Activated T-cell treated with anti-CD3 and anti-CD28 coated beads, Interleukin-2, amount 50 U/mL, for 4 hours (primary cell): ENCODE results near the gene LRP11. TPM values are rescaled to one million over a fixed set of nuclear protein-coding genes. Genes with fewer than 3 reads are reported as not detected.
A peak's percentile ranks its signal among the peaks of the same experiment; 100 is the strongest.
"Not testable (repeated sequence)": the region's sequence is repeated elsewhere in the genome, so short reads cannot be mapped to it uniquely, and the experiment has no call there.

Experiments used
- ATAC-seq, 2 donors: fragments of 200-7000 bp; cut with Tn5 transposase; one replicate each; pipeline ENCODE4 v1.10.0; 2021
- DNase-seq: peaks from one replicate; pipeline ENCODE4 v3.0.0-alpha.2; 2020
- H3K27me3 Mint-ChIP-seq: one replicate; pipeline ENCODE4 v1.8.0; 2021; ENCODE audit warnings: low read depth, mixed read lengths
- H3K36me3 Mint-ChIP-seq: one replicate; pipeline ENCODE4 v1.8.0; 2022; ENCODE audit warnings: mixed read lengths; ENCODE audit not compliant: insufficient read depth
- H3K4me1 Mint-ChIP-seq: one replicate; pipeline ENCODE4 v1.8.0; 2021; ENCODE audit warnings: low read depth, mixed read lengths
- H3K4me3 Mint-ChIP-seq: one replicate; pipeline ENCODE4 v1.8.0; 2021; ENCODE audit warnings: mild to moderate bottlenecking, moderate library complexity, mixed read lengths
- H3K9me3 Mint-ChIP-seq: one replicate; pipeline ENCODE4 v1.8.0; 2021; ENCODE audit warnings: mixed read lengths
- total RNA-seq, 3 donors: library from RNA; stranded (reverse); gene quantifications; one replicate each; pipeline ENCODE4 v1.2.1, GENCODE V29; 2021

The LRP11 gene
- 1 to 10 TPM; 2.0 to 3.4 (median 3.2) TPM for total RNA-seq

- peaks cover 12% of the 10 kb centered on the region for H3K4me1 Mint-ChIP-seq
- H3K27me3 Mint-ChIP-seq, result peaks cover 15% of the 10 kb centered on the region
- H3K36me3 Mint-ChIP-seq, result no peaks in the 10 kb centered on the region
- ATAC-seq, result peak; percentile 87 to 89
- peak within 1 kb of the TSS; percentile 81 for H3K4me3 Mint-ChIP-seq
- peak; percentile 77 for DNase-seq
- H3K9me3 Mint-ChIP-seq, result no peaks in the 10 kb centered on the region
Measured at GRCh38 chr6:149863698-149864577, at the start of gene LRP11. Gene LRP11, minus strand, starts transcription at chr6:149864359. Its CDS starts 339 bp downstream, at chr6:149864020.

DNA sequence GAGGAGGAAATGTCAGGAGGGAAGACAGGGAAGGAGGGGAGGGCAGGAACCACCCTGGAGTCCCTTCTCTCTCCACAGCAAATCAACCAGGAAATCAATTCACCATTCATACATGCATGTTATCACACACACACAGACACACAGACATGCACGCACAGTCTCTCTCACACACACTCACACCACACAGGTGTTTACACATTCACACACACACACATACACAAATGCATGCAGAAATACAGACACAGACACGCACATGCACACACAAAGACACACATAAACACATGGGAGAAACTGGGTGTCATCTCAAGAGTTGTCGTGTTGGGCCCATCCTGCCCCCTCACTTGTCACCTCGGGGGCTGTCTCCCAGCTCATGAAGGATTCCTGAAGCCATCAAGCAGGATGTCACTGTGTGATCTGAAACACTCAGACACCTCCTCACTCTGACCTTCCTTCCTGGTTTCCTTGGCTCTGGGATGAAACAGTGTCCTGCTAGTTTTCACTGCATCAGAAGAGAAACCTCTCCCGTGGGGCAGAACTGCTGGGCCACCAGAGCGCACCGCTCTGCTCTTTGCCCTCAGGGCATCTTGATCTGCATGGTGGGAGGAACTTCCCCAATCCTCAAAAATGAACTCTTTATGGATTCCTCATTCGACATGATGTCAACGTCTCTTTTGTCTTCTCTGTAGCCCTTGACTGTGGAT, 49.5 kb upstream of the LRP11 start:
- DNase-seq (no peak), ATAC-seq (no peak)
- Mint-ChIP-seq H3K9me3 (no peaks in the 10 kb centered on the region), H3K4me3 (no peak overlapping the region), H3K36me3 (no peaks in the 10 kb centered on the region), H3K27me3 (peaks cover 30% of the 10 kb centered on the region), H3K4me1 (no peaks in the 10 kb centered on the region)

DNA sequence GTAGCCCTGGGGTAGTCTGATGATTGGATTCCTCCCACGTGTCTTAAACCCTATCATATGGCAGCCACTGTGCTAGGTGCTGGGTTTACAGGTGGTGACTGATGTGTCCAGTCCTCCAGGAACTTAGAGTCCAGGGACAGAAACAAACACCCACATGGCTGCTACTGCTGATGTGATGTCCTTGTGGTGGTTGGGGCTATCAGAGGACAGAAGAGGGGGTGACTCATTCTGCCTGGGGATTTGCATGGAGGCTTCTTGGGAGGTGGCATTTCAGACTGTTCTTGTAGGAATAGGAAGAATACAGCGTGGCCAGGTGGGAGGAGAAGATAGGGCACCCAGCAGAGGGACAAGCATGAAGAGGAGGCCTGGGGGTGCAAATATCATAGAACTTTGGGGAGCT, 48.9 kb upstream of the LRP11 start:
- Mint-ChIP-seq H3K4me1 (no peaks in the 10 kb centered on the region), H3K36me3 (no peaks in the 10 kb centered on the region), H3K9me3 (peaks cover 2% of the 10 kb centered on the region), H3K27me3 (peaks cover 24% of the 10 kb centered on the region), H3K4me3 (no peak overlapping the region)
- ATAC-seq (no peak), DNase-seq (no peak)

DNA sequence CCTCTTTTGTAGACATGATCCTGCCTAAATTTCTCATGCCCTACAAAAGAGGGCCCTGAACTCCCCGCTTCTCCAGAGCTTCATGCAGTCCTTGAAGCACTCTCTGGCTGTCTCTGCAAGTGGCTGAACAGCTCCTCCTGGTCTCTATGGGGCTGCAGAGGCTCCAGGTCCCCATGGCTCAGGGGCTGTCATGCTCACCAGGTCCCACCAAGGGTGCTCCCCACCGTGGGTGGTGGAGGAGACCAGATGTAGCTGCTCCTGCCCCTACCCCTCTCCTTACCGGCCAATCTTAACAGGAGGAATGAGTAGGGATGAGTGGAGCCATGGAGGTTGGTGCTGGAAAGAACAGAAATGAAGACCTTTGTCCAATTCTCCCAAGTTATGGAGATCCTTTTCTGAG, 48.5 kb upstream of the LRP11 start:
- not testable (repeated sequence) for H3K4me3 Mint-ChIP-seq, H3K9me3 Mint-ChIP-seq, ATAC-seq, H3K4me1 Mint-ChIP-seq, DNase-seq, H3K36me3 Mint-ChIP-seq
- peaks cover 24% of the 10 kb centered on the region for H3K27me3 Mint-ChIP-seq

DNA sequence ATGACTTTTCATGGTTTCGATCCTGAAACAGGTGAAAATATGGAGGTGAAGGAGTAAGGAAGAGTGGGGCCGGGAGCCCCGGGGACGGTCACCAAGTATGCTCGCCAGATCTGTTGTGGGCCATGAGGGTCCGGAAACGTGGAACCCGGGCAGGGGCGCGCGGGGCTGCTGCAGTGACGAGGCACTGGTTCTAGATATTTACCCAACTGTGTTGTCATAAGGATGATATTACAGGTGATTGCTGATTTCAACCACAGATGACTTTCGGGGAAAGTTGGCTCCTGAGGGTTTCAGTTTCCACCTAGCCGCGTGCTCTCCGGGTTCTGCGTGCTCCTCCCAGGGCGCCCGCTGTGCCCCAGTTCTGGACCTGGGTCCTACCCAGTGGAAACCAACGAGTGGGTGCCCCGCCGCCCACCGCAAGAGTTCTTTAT, 46.6 kb upstream of the LRP11 start:
- DNase-seq, result no peak
- Mint-ChIP-seq H3K4me1 (no peaks in the 10 kb centered on the region), H3K27me3 (peaks cover 22% of the 10 kb centered on the region), H3K4me3 (no peak overlapping the region), H3K36me3 (no peaks in the 10 kb centered on the region), H3K9me3 (peaks cover 6% of the 10 kb centered on the region)
- ATAC-seq, result no peak

DNA sequence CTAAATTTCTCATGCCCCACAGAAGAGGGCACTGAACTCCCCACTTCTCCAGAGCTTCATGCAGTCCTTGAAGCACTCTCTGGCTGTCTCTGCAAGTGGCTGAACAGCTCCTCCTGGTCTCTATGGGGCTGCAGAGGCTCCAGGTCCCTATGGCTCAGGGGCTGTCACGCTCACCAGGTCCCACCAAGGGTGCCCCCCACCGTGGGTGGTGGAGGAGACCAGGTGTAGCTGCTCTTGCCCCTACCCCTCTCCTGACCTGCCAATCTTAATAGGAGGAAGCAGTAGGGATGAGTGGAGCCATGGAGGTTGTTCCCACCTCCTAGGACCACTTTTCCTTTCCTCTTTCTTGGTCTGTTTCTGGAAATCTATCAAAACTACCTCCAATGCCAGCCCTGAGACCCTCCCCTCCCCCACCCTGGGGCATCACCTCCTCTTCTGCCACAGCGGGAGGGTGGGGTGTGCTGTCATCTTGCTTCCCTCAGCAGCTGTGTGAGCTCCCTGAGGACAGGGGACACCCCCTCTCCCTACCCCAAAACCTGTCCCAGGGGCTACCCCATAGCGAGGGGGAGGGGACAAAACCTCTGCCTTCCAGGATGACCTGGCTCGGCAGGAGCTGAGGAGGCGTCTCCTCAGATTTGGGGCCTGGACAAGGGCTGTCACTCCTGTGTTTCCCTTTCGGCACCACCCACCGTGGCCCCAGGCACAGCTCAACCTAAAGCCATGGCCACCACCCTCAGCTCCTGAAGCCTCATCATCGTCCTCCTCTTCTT, 45.7 kb upstream of the LRP11 start:
- peaks cover 6% of the 10 kb centered on the region for H3K9me3 Mint-ChIP-seq

GRCh38 chr6:149908480-149908879, 44.3 kb upstream of the LRP11 start:
- H3K27me3 Mint-ChIP-seq, result peaks cover 24% of the 10 kb centered on the region
- not testable (repeated sequence) for H3K4me1 Mint-ChIP-seq, ATAC-seq, DNase-seq, H3K4me3 Mint-ChIP-seq, H3K9me3 Mint-ChIP-seq, H3K36me3 Mint-ChIP-seq

More for the DNA sequence above, 45.7 kb upstream of the LRP11 start:
- Mint-ChIP-seq H3K4me1 (no peaks in the 10 kb centered on the region), H3K27me3 (peaks cover 23% of the 10 kb centered on the region), H3K36me3 (no peaks in the 10 kb centered on the region), H3K4me3 (no peak overlapping the region)
- ATAC-seq (no peak), DNase-seq (no peak)

DNA sequence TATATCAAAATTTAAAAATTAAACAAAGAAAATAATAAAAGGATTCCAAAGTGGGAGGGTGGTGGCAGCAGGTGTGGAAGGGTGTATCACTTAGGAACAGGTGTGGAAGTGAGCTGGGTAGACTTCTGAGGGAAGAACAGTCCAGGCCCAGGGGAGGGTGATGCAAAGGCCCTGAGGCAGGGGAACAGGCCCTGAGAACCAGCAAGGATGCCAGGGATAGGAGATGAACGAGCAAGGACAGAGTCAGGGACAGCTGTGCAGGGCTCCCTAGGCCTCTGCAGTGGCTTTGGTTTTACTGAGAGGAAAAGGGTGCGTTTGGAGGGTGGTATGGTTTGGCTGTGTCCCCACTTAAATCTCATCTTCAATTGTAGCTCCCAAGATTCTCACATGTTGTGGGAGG, 43.2 kb upstream of the LRP11 start:
- Mint-ChIP-seq H3K9me3 (peaks cover 6% of the 10 kb centered on the region), H3K27me3 (peaks cover 22% of the 10 kb centered on the region), H3K36me3 (no peaks in the 10 kb centered on the region), H3K4me1 (no peaks in the 10 kb centered on the region), H3K4me3 (no peak overlapping the region)
- ATAC-seq (no peak), DNase-seq (no peak)

GRCh38 chr6:149906405-149906804, 42.2 kb upstream of the LRP11 start:
- peaks cover 6% of the 10 kb centered on the region for H3K9me3 Mint-ChIP-seq
- H3K27me3 Mint-ChIP-seq, result peaks cover 19% of the 10 kb centered on the region

GRCh38 chr6:149905911-149906371, 41.8 kb upstream of the LRP11 start:
- DNase-seq, result no peak
- Mint-ChIP-seq H3K4me3 (no peak overlapping the region), H3K9me3 (peaks cover 6% of the 10 kb centered on the region), H3K27me3 (peaks cover 16% of the 10 kb centered on the region), H3K36me3 (no peaks in the 10 kb centered on the region), H3K4me1 (no peaks in the 10 kb centered on the region)
- no peak for ATAC-seq

More at GRCh38 chr6:149906405-149906804, 42.2 kb upstream of the LRP11 start:
- H3K4me3 Mint-ChIP-seq, result no peak overlapping the region
- no peak for DNase-seq
- no peak for ATAC-seq
- H3K4me1 Mint-ChIP-seq, result no peaks in the 10 kb centered on the region
- H3K36me3 Mint-ChIP-seq, result no peaks in the 10 kb centered on the region

DNA sequence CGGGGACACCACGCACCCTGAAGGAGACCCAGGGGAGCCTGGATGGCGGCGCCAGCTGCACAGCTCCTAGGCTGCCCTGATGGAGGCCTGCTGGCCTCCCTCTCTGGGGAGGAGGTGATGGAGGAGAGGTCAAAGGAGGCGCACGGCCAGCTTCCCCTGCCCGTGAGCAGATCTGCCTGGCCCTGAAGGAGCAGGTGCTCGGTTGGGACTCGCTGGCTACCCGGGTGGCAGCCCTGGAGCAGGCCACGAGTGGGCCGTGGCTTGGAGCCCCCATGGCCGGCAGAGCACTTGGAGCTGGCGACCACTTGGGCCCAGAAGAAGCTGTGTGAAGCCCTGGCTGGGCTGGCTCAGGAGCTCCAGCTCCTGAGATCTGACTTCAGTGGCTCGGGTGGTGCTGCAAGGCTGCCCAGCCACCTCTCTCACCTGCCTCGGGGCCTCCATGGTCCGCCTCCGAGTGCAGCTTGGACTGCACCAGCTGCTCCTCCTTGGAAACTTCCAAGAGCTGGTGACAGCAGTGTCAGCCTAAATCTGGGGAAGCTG, 41.3 kb upstream of the LRP11 start:
- no peaks in the 10 kb centered on the region for H3K36me3 Mint-ChIP-seq
- H3K27me3 Mint-ChIP-seq, result peaks cover 11% of the 10 kb centered on the region
- ATAC-seq (no peak), DNase-seq (no peak)
- H3K4me3 Mint-ChIP-seq, result no peak overlapping the region
- H3K9me3 Mint-ChIP-seq, result peaks cover 6% of the 10 kb centered on the region
- no peaks in the 10 kb centered on the region for H3K4me1 Mint-ChIP-seq

GRCh38 chr6:149904661-149905370, 40.7 kb upstream of the LRP11 start:
- Mint-ChIP-seq H3K4me1 (no peaks in the 10 kb centered on the region), H3K9me3 (peaks cover 6% of the 10 kb centered on the region), H3K4me3 (no peak overlapping the region), H3K27me3 (peaks cover 10% of the 10 kb centered on the region), H3K36me3 (no peaks in the 10 kb centered on the region)
- ATAC-seq (no peak), DNase-seq (no peak)

DNA sequence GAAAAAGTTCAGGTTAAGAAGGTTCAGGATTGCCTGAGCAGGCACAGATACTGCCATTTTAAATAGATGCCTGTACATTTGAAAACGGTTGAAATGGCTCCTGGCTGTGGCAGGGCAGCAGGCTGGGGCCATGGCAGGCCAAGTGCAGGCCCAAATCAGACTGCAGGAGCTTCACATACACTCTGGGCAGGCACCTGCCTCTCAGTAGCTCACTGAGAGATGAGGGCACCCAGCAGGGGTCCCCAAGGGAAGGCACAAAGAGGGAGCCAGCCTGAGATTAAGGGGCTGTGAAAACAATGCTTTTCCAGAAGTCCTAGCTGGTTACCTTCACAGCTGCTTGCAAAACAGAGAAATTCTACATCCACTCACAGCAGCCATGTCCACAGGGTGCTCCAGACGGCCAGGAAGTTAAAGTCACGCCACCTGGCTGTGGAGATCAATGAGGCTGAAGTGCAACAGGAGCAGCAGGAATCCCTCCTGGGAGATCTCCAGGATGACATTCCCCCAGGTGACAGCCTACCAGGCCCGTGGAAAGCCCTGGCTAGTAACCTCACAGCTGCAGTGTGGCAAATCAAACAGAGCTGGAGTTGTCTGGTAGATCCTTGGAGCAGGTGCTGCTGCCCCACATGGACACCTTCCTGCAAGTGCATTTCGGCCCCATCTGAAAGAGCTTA, 39.9 kb upstream of the LRP11 start:
- H3K4me1 Mint-ChIP-seq, result no peaks in the 10 kb centered on the region
- no peaks in the 10 kb centered on the region for H3K36me3 Mint-ChIP-seq
- no peak overlapping the region for H3K4me3 Mint-ChIP-seq
- H3K9me3 Mint-ChIP-seq, result peaks cover 6% of the 10 kb centered on the region
- H3K27me3 Mint-ChIP-seq, result peaks cover 10% of the 10 kb centered on the region
- DNase-seq (no peak), ATAC-seq (no peak)
